Caco-2 (cell line): Measurements from ENCODE around the gene MEF2D. TPM values are rescaled to one million over a fixed set of nuclear protein-coding genes. Genes with fewer than 3 reads are reported as not detected.

Source experiments
- BruUV-seq: library from RNA; stranded (reverse); fragments of 400-500 nt; replicated peaks from 2 replicates; lab custom pipeline; 2021; lab: Mats Ljungman, UMichigan
- CTCF ChIA-PET: fragments of 300-600 bp; sonication (Branson Sonifier 250); formaldehyde crosslinking; loops from one replicate; lab custom pipeline; 2022; ENCODE audit warnings: antibody characterized with exemption; lab: Charles Lee
- POLR2A ChIA-PET: fragments of 300-600 bp; sonication (Branson Sonifier 250); formaldehyde crosslinking; loops from one replicate; lab custom pipeline; 2022; ENCODE audit warnings: antibody characterized with exemption; lab: Charles Lee
- DNase-seq, 2 experiments: peaks; one replicate each; pipeline versions ENCODE4 v3.0.0 to v3.0.0-alpha.2; 2020 to 2022
- H3K27me3 ChIP-seq: replicated peaks from 2 replicates; pipeline ENCODE4 v1.6.0; 2011; ENCODE audit warnings: low read length; ENCODE audit not compliant: control insufficient read depth, insufficient read depth
- H3K36me3 ChIP-seq: 2 replicates; pipeline ENCODE4 v1.5.1; 2011; ENCODE audit warnings: low read length; ENCODE audit not compliant: control insufficient read depth, insufficient read depth
- H3K4me1 ChIP-seq: fragments of 250-450 bp; sonication (Bioruptor Pico); 2 replicates; pipeline ENCODE4 v1.5.1; 2020; ENCODE audit warnings: mild to moderate bottlenecking
- H3K4me3 ChIP-seq: 2 replicates; pipeline ENCODE4 v1.5.1; 2011; ENCODE audit warnings: low read depth, mild to moderate bottlenecking, control low read depth, low read length
- H3K9me3 ChIP-seq: fragments of 250-450 bp; sonication (Bioruptor Pico); 2 replicates; pipeline ENCODE4 v1.5.1; 2020; ENCODE audit warnings: mild to moderate bottlenecking, moderate library complexity
- H3K27ac Mint-ChIP-seq: one replicate; pipeline ENCODE4 v1.8.0; 2022; ENCODE audit warnings: mixed read lengths; ENCODE audit not compliant: unreplicated experiment
- H3K27me3 Mint-ChIP-seq: one replicate; pipeline ENCODE4 v1.8.0; 2022; ENCODE audit warnings: mixed read lengths; ENCODE audit not compliant: insufficient read depth, unreplicated experiment
- H3K36me3 Mint-ChIP-seq: one replicate; pipeline ENCODE4 v1.8.0; 2022; ENCODE audit warnings: mild to moderate bottlenecking, mixed read lengths; ENCODE audit not compliant: insufficient read depth, unreplicated experiment
- H3K4me1 Mint-ChIP-seq: one replicate; pipeline ENCODE4 v1.8.0; 2022; ENCODE audit warnings: low read depth, mixed read lengths; ENCODE audit not compliant: unreplicated experiment
- H3K4me3 Mint-ChIP-seq: one replicate; pipeline ENCODE4 v1.8.0; 2022; ENCODE audit warnings: mild to moderate bottlenecking, moderate library complexity, mixed read lengths; ENCODE audit not compliant: unreplicated experiment
- H3K9me3 Mint-ChIP-seq: one replicate; pipeline ENCODE4 v1.8.0; 2022; ENCODE audit warnings: mixed read lengths; ENCODE audit not compliant: unreplicated experiment
- intact Hi-C: fragments of 100-400 bp; cut with micrococcal nuclease; formaldehyde crosslinking; loops from one replicate; pipeline ENCODE4 v1.10.0; 2022; ENCODE audit not compliant: unreplicated experiment
- total RNA-seq: library from RNA; stranded (reverse); gene quantifications from 2 replicates; pipeline ENCODE4 v1.2.3, GENCODE V29; 2022
- TF ChIP-seq, protein P1 (sequence below), 2 experiments: fragments of 200-600 bp in 1 of 2; IDR thresholded peaks; 1 replicate in 1 of 2; 2 replicates in 1 of 2; pipeline versions ENCODE4 v1.5.1 to v1.8.0; 2011 to 2022; ENCODE audit warnings: antibody characterized with exemption in 1 of 2, control low read depth in 1 of 2, inconsistent platforms in 1 of 2, low read depth in 1 of 2, low read length in 1 of 2, mild to moderate bottlenecking in 1 of 2, moderate library complexity in 1 of 2; ENCODE audit not compliant: insufficient read depth in 1 of 2, severe bottlenecking in 1 of 2, unreplicated experiment in 1 of 2

MEF2D gene
- total RNA-seq, 1 experiment from 2014 or later = 18.6 TPM

DNA sequence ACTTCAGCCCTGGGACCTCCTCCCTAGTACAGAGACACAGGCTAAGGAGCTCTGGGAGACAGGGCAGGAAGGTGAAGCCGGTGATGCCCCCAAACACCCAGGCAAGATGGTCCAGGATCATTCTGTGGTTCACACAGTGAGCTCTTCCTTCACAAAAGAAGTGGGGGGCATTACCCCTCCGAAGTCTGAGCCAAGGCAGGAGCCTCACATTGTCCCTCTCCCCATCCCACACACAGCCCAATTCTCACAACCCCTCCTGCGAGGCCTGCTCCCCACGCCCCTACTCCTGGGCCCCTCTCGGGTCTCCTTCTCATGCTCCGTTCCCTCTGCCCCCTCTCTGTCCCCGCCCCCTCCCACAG, 10.7 kb downstream of the MEF2D start:
- Histone ChIP-seq H3K27me3 (no peaks in the 10 kb centered on the region), H3K9me3 (no peaks in the 10 kb centered on the region), H3K4me1 (no peaks in the 10 kb centered on the region), H3K36me3 (peaks cover 1% of the 10 kb centered on the region; the same call in 1 of the 2 replicates), H3K4me3 (no peak overlapping the region)
- Mint-ChIP-seq H3K36me3 (no peaks in the 10 kb centered on the region), H3K9me3 (no peaks in the 10 kb centered on the region), H3K27ac (no peak overlapping the region), H3K4me1 (peaks cover 14% of the 10 kb centered on the region), H3K27me3 (no peaks in the 10 kb centered on the region), H3K4me3 (no peak overlapping the region)
- intact Hi-C loops = no loop called here
- TF ChIP-seq, protein P1, sequence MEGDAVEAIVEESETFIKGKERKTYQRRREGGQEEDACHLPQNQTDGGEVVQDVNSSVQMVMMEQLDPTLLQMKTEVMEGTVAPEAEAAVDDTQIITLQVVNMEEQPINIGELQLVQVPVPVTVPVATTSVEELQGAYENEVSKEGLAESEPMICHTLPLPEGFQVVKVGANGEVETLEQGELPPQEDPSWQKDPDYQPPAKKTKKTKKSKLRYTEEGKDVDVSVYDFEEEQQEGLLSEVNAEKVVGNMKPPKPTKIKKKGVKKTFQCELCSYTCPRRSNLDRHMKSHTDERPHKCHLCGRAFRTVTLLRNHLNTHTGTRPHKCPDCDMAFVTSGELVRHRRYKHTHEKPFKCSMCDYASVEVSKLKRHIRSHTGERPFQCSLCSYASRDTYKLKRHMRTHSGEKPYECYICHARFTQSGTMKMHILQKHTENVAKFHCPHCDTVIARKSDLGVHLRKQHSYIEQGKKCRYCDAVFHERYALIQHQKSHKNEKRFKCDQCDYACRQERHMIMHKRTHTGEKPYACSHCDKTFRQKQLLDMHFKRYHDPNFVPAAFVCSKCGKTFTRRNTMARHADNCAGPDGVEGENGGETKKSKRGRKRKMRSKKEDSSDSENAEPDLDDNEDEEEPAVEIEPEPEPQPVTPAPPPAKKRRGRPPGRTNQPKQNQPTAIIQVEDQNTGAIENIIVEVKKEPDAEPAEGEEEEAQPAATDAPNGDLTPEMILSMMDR (IDR thresholded peaks at IDR 0.05; ENCODE audit: insufficient read depth in 1 of 2, low read depth in 1 of 2, low read length in 1 of 2, severe bottlenecking in 1 of 2, unreplicated experiment in 1 of 2) = no peak
- no peak for DNase-seq
- ChIA-PET CTCF (interaction anchor here (1.1 to 1.4 kb wide), 2 partner anchors 11 to 104 kb away, joined by 4 to 5 read pairs; no protein-coding TSS in a partner anchor), POLR2A (no interaction called here)
- BruUV-seq = no TSS peak

GRCh38 chr1:156489166-156489934, 11.2 kb downstream of the MEF2D start:
- no peaks in the 10 kb centered on the region for H3K4me1 ChIP-seq
- Mint-ChIP-seq H3K4me3 (no peak overlapping the region), H3K27me3 (no peaks in the 10 kb centered on the region), H3K4me1 (peaks cover 14% of the 10 kb centered on the region), H3K27ac (peak overlapping the region; percentile 42), H3K36me3 (no peaks in the 10 kb centered on the region), H3K9me3 (no peaks in the 10 kb centered on the region)
- DNase-seq = no peak
- no peak overlapping the region for H3K4me3 ChIP-seq
- intact Hi-C loops = no loop called here
- no TSS peak for BruUV-seq
- no peaks in the 10 kb centered on the region for H3K27me3 ChIP-seq
- POLR2A ChIA-PET = no interaction called here
- peaks cover 1% of the 10 kb centered on the region; the same call in 1 of the 2 replicates for H3K36me3 ChIP-seq
- TF ChIP-seq, protein P1 (IDR thresholded peaks at IDR 0.05; ENCODE audit: insufficient read depth in 1 of 2, low read depth in 1 of 2, low read length in 1 of 2, severe bottlenecking in 1 of 2, unreplicated experiment in 1 of 2) = no peak
- CTCF ChIA-PET = interaction anchor here (0.6 to 1.1 kb wide), 3 partner anchors 9 to 104 kb away, joined by 3 to 4 read pairs (median 3); no protein-coding TSS in a partner anchor
- no peaks in the 10 kb centered on the region for H3K9me3 ChIP-seq

DNA sequence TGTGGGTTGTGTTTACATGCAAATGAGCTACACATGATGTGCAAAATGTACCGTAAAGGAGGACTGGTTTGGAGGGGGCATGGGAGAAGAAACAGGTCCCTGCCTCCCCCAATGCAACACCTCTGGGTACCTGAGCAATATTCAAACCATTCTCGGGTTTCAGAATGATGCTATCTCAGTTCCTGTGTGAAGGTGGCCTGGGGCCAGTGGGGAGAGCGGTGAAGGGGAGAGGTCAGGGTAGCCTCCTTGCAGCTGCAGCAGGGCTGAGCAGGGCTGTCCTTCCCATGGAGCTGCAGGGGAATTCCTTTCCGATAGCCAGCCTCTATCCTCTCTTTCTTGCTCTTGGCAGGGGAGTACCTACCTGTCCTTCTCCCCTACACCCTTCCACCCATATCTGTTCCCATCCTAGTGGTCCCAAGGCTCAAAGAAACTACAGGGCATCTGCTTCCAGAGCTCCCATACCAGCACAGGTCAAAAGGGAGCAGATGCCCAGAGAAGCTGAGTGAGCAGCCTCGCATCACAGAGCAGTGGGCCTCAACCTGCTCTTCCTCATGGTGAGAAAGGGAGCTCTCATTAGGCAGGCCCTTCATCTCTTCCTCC, 11.9 kb downstream of the MEF2D start:
- TF ChIP-seq, protein P1 (IDR thresholded peaks at IDR 0.05; ENCODE audit: insufficient read depth in 1 of 2, low read depth in 1 of 2, low read length in 1 of 2, severe bottlenecking in 1 of 2, unreplicated experiment in 1 of 2) = no peak
- no peak for DNase-seq
- Histone ChIP-seq H3K4me3 (no peak overlapping the region), H3K27me3 (no peaks in the 10 kb centered on the region), H3K4me1 (no peaks in the 10 kb centered on the region), H3K36me3 (peaks cover 1% of the 10 kb centered on the region; the same call in 1 of the 2 replicates), H3K9me3 (no peaks in the 10 kb centered on the region)
- ChIA-PET CTCF (interaction anchor here (0.6 to 1.0 kb wide), 2 partner anchors 8 to 43 kb away, joined by 3 read pairs; no protein-coding TSS in a partner anchor), POLR2A (no interaction called here)
- H3K27me3 Mint-ChIP-seq = no peaks in the 10 kb centered on the region
- no peaks in the 10 kb centered on the region for H3K9me3 Mint-ChIP-seq
- peaks cover 14% of the 10 kb centered on the region for H3K4me1 Mint-ChIP-seq
- H3K36me3 Mint-ChIP-seq = no peaks in the 10 kb centered on the region
- no peak overlapping the region for H3K4me3 Mint-ChIP-seq
- H3K27ac Mint-ChIP-seq = peak overlapping the region; percentile 42
- intact Hi-C loops = no loop called here
- BruUV-seq = no TSS peak
